HG02798 (cell line): ENCODE data around the gene LRP2BP.

Source experiments
- ATAC-seq: cut with Tn5 transposase; IDR thresholded peaks from one replicate; pipeline ENCODE4 v1.9.1; 2021; ENCODE audit warnings: mild to moderate bottlenecking; ENCODE audit not compliant: unreplicated experiment, poor library complexity

The LRP2BP gene

DNA sequence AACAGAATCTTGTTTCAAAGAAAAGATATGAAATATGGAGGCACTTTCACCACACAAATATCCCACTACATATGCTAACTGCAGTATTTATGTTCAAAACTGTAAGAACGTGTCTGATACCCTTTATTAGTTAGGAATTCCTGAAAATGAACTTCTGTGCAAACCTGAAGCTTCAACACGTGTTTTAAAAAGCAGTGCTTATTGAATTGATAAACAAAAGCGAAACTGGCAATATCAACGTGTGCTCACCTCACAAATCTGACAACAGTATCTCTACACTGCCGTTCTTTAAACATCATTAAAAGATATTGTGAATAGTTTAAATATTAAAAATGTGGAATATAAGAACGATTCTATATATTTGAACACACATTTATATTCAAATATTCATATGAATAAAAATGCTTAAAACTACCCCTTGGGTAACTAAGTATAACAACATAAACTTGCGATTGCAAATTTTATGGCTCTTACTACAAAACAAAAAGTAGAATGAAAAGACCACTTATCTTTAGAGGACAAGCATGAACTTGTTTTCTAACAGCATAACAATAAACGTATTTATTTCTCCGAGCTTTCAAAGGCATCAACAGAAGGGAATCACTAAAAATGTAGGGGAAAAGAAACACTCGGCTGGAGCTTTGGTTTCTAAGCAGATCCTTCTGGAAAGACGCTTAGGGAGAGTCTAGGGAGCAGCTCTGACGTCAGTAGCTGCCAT lies at the start of gene LRP2BP:
Gene LRP2BP (minus strand): TSS at position 687 of the 718 bp plus-strand sequence. CDS start 17,738 bp downstream, outside the sequence.
- ATAC-seq, result no peak

DNA sequence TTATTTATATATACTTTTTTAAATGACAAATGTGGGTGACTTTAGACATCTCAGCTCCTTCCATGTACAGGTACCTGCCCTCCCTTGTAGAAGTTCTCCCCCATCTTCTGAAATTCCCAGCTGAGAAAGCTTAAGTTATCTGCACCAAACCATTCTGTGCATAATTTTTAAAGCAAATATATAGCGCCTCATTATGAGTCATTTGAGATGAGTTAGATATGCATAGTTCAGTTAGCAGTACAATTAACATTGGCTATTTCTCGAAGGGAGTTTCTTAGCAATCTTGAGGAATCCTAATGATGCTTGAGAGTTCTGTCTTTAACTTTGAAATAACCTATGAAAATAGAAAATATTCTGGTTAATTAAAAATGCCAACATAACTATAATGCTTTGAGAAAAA lies 49.5 kb upstream of the LRP2BP start:
- no peak for ATAC-seq

DNA sequence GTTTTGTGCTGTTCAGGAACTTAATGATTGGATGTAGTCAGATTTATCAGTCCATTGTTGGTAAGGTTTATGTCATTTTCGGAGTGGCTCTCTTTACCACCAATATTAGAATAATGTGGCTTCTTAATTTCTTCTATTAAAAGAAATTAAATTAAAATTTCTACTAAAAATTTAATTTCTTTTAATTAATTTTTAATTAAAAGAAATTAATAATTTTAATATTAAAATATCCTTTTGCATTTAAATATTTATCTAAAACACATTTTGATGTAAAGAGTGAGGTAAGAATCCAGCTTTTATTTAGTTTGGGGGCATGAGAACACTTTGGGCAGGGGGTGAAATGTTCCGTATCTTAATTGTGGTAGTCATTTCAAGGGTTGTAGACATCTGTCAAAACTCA lies 45.8 kb upstream of the LRP2BP start:
- no peak for ATAC-seq

DNA sequence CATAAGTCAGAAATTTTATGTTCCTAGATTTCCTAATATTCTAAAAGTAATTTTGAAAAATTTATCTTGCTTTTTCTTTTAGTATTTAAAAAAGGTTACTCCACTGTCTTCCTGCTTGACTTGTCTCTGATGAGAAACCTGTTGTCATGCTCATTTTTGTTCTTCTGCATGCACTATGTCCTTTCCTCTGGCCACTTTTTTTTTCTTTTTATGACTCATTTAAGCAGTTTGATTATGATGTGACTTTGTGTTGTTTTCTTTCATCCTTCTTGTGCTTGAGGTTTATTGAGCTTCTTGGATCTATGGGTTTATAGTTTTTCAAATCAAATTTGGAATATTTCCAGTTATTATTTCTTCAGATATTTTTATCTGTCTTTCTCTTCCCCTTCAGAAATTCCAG lies 42.1 kb upstream of the LRP2BP start:
- ATAC-seq, result no peak

DNA sequence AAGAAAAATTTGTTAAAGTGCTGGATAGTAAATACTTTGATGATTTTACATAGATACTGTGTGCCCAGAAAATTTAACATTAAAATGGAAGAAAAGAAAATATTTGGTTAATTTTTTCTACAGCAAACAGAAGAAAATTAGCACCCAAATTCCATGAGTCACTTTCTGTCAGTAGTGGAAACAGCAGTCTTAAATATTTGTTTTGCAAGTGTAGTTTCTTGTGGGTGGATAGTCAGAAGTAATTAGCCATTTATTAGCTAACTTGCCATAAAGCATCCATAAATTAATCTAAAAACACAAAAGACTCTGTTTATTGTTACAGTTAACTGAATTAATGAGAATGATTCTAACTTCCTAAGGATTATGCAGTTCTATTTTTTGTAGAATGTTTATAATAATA lies 39.7 kb upstream of the LRP2BP start:
- ATAC-seq, result no peak

DNA sequence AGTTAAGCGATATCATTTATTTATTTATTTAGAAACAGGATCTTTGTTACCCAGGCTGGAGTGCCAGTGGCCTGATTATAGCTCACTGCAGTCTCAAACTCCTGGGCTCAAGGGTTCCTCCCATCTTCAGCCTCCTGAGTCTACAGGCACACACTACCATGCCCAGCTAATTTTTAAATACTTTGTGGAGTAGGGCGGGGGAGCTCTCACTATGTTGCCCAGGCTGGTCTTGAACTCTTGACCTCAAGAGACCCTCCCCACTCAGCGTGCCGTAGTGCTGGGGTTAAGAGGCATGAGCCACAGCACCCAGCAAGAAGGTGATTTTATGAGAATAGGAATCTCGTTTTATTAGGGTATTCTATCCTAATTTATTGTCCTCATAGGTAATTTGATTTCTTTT lies 33.9 kb upstream of the LRP2BP start:
- ATAC-seq, result no peak

DNA sequence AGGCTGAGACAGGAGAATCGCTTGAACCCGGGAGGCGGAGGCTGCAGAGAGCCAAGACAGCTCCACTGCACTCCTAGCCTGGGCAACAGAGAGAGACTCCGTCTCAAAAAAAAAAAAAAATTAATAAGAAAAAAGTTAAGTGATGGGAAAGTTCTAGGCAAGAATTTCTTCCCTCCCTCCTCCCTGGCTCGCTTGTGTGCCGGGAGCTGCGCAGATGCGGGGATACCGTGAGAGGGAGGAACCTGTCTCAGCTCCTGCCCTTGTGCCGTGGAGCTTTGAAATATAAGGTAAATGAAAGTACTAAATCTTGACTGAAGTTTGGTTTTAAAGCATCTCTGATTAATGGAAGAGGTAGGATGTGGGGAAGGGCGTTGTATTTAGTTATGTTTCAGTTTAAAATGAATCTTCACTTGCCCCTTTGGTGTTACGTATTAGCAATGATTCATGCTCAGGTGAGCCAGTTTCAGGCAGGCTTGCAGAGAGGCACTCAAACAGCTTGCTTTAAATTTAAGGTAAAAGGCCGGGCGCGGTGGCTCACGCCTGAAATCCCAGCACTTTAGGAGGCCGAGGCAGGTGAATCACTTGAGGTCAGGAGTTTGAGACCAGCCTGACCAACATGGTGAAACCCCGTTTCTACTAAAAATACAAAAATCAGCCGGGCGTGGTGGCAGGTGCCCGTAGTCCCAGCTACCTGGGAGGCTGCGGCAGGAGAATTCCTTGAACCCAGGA lies 31.4 kb upstream of the LRP2BP start:
- no peak for ATAC-seq

DNA sequence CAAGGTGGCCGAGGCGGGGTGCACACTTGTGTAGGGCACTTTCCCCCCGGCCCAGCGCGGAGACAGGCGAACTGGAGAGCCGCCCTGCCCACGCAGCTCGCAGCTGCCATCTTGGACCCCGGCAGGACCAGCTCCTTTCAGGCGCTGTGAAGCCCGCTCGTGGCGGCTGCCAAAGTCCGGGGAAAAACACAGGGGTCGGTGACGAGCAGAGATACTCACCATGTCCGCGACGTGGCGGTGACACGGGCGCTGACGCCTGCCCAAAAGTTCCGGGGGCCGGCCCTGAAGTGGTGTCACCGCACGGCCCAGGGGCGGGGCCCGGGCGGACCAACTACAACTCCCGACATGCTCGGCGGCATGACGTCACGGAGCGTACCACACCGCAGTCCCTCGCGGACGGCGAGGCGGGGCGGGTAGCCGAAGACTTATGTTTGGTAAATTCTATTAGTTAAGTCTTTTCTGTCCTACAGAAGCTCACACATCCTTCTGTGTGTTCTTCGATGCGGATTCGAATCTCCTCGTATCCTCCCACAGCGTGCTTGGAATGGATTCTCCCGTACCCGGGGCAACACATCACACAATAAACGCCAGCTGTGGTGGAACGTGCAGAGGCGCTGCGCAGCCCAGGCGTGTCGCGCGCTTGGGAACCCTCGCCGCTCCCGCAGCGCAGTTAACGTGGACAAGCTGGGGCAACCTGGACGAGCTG lies 30.1 kb upstream of the LRP2BP start, which contains the start of gene UFSP2:
Gene UFSP2 (minus strand): TSS at position 318 of the 706 bp plus-strand sequence. CDS start 96 bp downstream, at position 222.
- ATAC-seq, result peak; percentile 94

GRCh38 chr4:185424905-185425646 lies 29.4 kb upstream of the LRP2BP start:
- no peak for ATAC-seq

- no peak for ATAC-seq
Observed at GRCh38 chr4:185421366-185422124, 25.8 kb upstream of the LRP2BP start.

GRCh38 chr4:185416955-185417354 lies 21.2 kb upstream of the LRP2BP start:
- ATAC-seq, result no peak

- ATAC-seq, result no peak
Observed at GRCh38 chr4:185412412-185412811, 16.7 kb upstream of the LRP2BP start.

GRCh38 chr4:185411849-185412248 lies 16.1 kb upstream of the LRP2BP start:
- ATAC-seq, result no peak

DNA sequence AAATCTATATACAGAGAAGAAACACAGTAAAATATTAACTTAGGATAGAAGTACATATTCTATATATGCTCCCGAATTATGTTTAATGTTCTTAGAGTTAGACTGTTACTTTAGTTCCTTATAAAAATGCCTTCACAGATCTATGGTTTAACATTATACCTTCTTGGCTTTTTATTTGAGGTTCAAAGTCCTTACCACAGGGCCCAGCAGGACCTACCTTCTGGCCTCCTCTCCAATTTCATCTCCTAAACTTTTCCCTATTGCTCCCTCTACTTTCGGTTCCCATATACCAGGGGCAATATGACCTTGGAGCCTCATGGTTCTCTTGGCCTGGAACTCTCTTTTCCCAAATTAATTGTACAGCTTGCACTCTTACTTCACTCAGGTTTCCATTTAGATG lies 12.7 kb upstream of the LRP2BP start:
- ATAC-seq, result no peak

GRCh38 chr4:185405296-185405999 lies 9.7 kb upstream of the LRP2BP start:
- no peak for ATAC-seq

DNA sequence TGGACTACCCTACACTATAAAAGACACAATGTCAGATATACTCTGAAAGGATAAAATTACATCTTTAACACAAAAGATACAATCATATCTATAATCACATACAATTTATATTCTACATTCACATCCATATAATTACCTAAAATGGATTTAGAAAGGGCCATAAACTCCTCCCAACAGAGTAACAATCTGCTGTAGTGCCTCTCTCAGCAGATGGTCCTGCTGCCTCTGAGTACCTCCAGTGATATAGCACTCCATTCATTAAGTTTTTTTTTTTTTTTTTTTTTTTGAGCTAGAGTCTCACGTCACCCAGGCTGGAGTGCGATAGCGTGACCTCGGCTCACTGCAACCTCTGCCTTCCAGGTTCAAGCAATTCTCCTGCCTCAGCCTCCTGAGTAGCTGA lies 8.3 kb upstream of the LRP2BP start:
- no peak for ATAC-seq

DNA sequence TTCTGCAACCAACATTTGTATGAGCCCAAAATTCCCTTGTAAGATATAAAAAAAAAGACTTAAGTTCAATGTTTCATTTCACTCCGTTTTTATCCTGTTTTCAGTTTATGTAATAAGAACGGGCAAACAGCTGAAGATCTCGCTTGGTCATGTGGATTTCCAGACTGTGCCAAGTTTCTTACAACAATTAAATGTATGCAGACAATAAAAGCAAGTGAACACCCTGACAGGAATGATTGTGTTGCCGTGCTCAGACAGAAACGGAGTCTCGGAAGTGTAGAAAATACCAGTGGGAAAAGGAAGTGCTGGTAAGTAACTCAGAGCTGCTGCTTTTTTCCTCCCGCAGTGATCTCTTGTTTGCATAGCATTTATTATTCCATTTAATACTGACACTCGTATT lies 3.7 kb upstream of the LRP2BP start:
- no peak for ATAC-seq

DNA sequence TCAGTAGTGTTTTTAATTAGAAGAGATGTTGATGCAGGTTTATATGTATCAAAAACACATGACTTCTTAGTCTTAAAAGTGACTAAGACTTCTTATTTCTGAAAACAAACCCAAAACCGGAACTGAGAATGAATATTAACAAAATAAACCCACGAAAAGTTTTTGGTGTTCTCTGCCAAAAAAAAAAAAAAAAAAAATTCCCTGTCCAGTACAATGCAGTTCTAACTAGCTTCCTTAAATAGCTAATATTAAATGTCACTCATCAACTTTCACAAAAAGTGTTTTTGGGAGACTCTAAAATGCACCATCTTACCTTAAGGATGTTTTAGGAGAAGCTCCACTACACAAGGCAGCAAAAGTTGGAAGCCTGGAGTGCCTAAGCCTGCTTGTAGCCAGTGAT lies 2.9 kb upstream of the LRP2BP start:
- ATAC-seq, result no peak

DNA sequence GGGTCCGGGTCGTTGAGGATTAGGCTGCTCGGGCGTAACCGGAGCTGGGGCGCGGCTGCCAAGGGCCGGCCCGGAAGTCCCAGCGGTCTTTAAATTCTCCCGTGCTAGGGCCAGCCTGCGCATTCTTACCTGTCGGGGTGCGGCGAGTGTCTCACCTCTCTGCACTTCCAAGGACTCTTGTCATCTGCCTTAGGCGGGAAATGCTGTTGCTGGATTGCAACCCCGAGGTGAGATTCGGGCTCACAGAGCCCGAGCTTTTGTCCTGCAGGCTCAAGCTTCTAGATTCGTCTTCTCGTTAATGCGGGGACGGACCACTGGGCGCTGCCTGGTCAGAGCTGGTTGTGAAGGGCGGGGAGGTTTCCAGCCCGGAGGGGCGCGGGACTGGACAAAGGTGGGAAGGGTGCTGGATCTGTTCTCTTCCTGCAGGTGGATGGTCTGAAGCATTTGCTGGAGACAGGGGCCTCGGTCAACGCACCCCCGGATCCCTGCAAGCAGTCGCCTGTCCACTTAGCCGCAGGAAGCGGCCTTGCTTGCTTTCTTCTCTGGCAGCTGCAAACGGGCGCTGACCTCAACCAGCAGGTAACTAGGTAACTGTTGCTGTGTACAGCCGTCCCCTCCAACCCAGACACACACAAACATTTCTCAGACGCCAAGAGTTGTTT lies 1.1 kb upstream of the LRP2BP start, which contains the start of gene ANKRD37:
Gene ANKRD37 (plus strand): TSS at position 118 of the 662 bp plus-strand sequence. CDS start 83 bp downstream, at position 201.
- peak; percentile 7 for ATAC-seq
